Neural progenitor cell (in vitro differentiated cells): ENCODE results near the gene PCDH17.

Experiments
- CTCF ChIP-seq: fragments of 200-600 bp; sonication (generic); IDR thresholded peaks from 2 replicates; pipeline ENCODE4 v1.5.1; 2017; ENCODE audit warnings: antibody characterized with exemption, mild to moderate bottlenecking
- EZH2 ChIP-seq: fragments of 200-600 bp; sonication (generic); IDR thresholded peaks from 2 replicates; pipeline ENCODE4 v1.6.1; 2017; ENCODE audit warnings: antibody characterized with exemption, mild to moderate bottlenecking, moderate library complexity
- EZH2phosphoT487 ChIP-seq: fragments of 200-600 bp; sonication (generic); IDR thresholded peaks from 2 replicates; pipeline ENCODE4 v1.6.1; 2017; ENCODE audit warnings: antibody characterized with exemption

- TF ChIP-seq EZH2phosphoT487 (no peak), EZH2 (no peak), CTCF (no peak)
These were observed 21.9 kb downstream of the PCDH17 start for GRCh38 chr13:57653229-57653989.
